Activated naive CD8-positive, alpha-beta T cell treated with anti-CD3 and anti-CD28 coated beads, Interleukin-2, amount 10 ng/mL, durations not matched to agents 7 days and 5 days (primary cell): Measurements from ENCODE around the gene CDK11A. TPM values are rescaled to one million over a fixed set of nuclear protein-coding genes. Genes with fewer than 3 reads are reported as not detected.
A peak's percentile ranks its signal among the peaks of the same experiment; 100 is the strongest.
"Not testable (repeated sequence)": the region's sequence is repeated elsewhere in the genome, so short reads cannot be mapped to it uniquely, and the experiment has no call there.

ENCODE experiments used
- ATAC-seq: fragments of 150-1000 bp; cut with Tn5 transposase; one replicate; pipeline ENCODE4 v1.10.0; 2021; ENCODE audit warnings: low read depth, moderate library complexity
- POLR2A ChIA-PET: fragments of 350-600 bp; sonication (Branson Sonifier 250); formaldehyde crosslinking; loops from one replicate; lab custom pipeline; 2021; ENCODE audit warnings: antibody characterized with exemption; lab: Charles Lee
- DNase-seq: peaks from one replicate; pipeline ENCODE4 v3.0.0; 2021
- H3K27ac Mint-ChIP-seq: one replicate; pipeline ENCODE4 v1.8.0; 2022; ENCODE audit warnings: mild to moderate bottlenecking, mixed read lengths
- H3K27me3 Mint-ChIP-seq: one replicate; pipeline ENCODE4 v1.8.0; 2022; ENCODE audit warnings: mild to moderate bottlenecking, moderate library complexity, mixed read lengths
- H3K36me3 Mint-ChIP-seq: one replicate; pipeline ENCODE4 v1.8.0; 2021; ENCODE audit warnings: mild to moderate bottlenecking, mixed read lengths
- H3K4me1 Mint-ChIP-seq: one replicate; pipeline ENCODE4 v1.8.0; 2021; ENCODE audit warnings: mixed read lengths
- H3K4me3 Mint-ChIP-seq: one replicate; pipeline ENCODE4 v1.8.0; 2022; ENCODE audit warnings: mild to moderate bottlenecking, moderate library complexity, mixed read lengths
- H3K9me3 Mint-ChIP-seq: one replicate; pipeline ENCODE4 v1.8.0; 2021; ENCODE audit warnings: mixed read lengths
- total RNA-seq, 2 experiments: library from RNA; stranded (reverse); gene quantifications; one replicate each; pipeline ENCODE4 v1.2.3, GENCODE V29; 2021

CDK11A gene
- total RNA-seq, 2 experiments from 2014 or later = 104 to 106 TPM

GRCh38 chr1:1696431-1697357 is 27.5 kb downstream of the CDK11A start:
- H3K4me1 Mint-ChIP-seq, H3K4me3 Mint-ChIP-seq, H3K27me3 Mint-ChIP-seq, H3K36me3 Mint-ChIP-seq, POLR2A ChIA-PET, DNase-seq, ATAC-seq, H3K9me3 Mint-ChIP-seq, H3K27ac Mint-ChIP-seq: not testable (repeated sequence)

DNA sequence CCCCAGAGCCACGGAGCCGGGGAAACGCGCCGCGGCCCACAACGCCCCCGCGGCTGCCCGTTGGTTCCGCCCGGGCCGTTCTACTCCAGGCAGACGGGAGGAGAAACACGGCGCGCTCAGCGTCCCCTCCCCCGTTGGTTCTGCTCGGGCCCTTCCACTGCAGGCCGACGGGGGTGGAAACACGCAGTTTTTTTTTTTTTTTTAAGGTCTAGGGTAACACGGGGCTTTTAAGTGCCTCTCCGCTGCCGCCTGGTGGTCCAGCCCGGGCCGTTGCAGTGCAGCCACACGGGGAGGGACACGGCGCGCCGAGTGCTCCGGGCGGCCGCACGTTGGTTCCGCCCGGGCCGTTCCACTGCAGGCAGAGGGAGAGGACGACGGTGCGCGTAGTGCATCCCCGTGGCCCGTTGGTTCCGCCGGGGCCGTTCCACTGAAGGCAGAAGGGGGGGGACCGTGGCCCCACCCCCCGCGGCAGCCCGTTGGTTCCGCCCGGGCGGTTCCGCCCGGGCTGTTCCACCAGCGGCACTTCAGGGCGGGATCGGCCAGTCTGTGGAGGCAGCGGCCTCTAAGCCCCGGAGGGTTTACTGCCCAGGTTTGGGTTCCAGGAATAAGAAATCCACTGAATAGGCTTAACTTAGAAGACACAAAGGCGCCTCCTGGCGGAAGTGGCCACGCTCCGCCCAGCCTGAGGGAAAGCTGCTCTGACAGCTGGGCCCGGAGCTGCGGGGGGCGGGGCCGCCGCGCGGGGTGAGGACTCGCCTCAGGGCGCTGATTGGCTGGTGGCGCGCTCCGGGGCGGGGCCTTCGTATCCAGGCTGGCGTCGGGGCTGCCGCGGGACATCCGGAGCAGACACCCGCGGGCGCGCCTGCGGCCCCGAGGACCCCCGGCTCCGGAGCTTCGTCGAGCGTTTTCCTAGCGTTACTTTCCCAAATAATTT is 31.2 kb downstream of the CDK11A start, which contains the start of gene SLC35E2B:
TSS of gene SLC35E2B (minus strand) at position 82 of the 934 bp plus-strand sequence. CDS start 16,096 bp downstream, outside the sequence.
- ATAC-seq = peak; percentile 80
- H3K36me3 Mint-ChIP-seq, POLR2A ChIA-PET, H3K9me3 Mint-ChIP-seq, H3K27me3 Mint-ChIP-seq, H3K4me1 Mint-ChIP-seq: not testable (repeated sequence)
- peak within 1 kb of the TSS; percentile 71 for H3K4me3 Mint-ChIP-seq
- peak; percentile 94 for DNase-seq
- H3K27ac Mint-ChIP-seq = peak within 1 kb of the TSS; percentile 89

- DNase-seq (peak; percentile 88), ATAC-seq (peak; percentile 71)
- POLR2A ChIA-PET, H3K9me3 Mint-ChIP-seq, H3K4me1 Mint-ChIP-seq, H3K27me3 Mint-ChIP-seq, H3K36me3 Mint-ChIP-seq: not testable (repeated sequence)
- Mint-ChIP-seq H3K4me3 (peak overlapping the region; percentile 71), H3K27ac (peak overlapping the region; percentile 89)
Measured at GRCh38 chr1:1692324-1692713, 31.8 kb downstream of the CDK11A start.

GRCh38 chr1:1691443-1691842 is 32.7 kb downstream of the CDK11A start:
- POLR2A ChIA-PET, H3K27ac Mint-ChIP-seq, H3K36me3 Mint-ChIP-seq, DNase-seq, H3K4me1 Mint-ChIP-seq, H3K4me3 Mint-ChIP-seq, H3K9me3 Mint-ChIP-seq, ATAC-seq, H3K27me3 Mint-ChIP-seq: not testable (repeated sequence)

DNA sequence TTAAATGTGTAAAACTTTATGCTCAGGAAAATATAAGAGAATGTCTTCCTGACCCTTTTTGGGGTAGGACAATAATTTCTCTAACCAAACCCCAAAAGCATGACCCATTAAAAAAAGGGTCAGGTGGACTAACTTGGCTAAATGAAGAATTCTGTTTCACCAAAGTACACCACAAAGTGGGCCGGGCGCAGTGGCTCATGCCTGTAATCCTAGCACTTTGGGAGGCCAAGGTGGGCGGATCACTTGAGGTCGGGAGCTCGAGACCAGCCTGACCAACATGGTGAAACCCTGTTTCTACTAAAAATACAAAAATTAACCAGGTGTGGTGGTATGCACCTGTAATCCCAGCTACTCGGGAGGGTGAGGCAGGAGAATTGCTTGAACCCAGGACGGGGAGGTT is 34.6 kb downstream of the CDK11A start:
- H3K27me3 Mint-ChIP-seq, ATAC-seq, H3K36me3 Mint-ChIP-seq, DNase-seq, H3K9me3 Mint-ChIP-seq, H3K4me1 Mint-ChIP-seq, H3K27ac Mint-ChIP-seq, POLR2A ChIA-PET, H3K4me3 Mint-ChIP-seq: not testable (repeated sequence)

DNA sequence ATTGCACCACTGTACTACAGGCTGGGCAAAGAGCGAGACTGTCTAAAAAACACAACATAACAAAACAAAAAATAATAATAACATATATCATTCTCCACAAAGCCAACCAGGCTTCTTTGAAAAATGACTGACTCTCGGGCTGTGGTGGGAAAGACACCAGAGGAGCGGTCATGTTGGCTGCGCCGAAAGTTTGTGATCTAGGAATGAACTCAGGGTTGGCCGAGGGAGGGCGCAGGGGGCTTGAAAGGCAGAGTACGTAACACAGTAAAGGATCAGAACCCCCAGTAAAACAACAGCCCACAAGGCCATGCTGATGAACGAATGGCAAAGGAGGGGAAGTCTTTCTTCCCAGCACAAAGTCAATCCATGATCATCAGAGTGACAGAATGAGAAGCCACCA is 36.3 kb downstream of the CDK11A start:
- Mint-ChIP-seq H3K4me1 (peaks cover 6% of the 10 kb centered on the region), H3K27ac (no peak overlapping the region), H3K27me3 (no peaks in the 10 kb centered on the region), H3K36me3 (peaks cover 10% of the 10 kb centered on the region), H3K4me3 (no peak overlapping the region), H3K9me3 (no peaks in the 10 kb centered on the region)
- POLR2A ChIA-PET = no interaction called here
- no peak for DNase-seq
- no peak for ATAC-seq

DNA sequence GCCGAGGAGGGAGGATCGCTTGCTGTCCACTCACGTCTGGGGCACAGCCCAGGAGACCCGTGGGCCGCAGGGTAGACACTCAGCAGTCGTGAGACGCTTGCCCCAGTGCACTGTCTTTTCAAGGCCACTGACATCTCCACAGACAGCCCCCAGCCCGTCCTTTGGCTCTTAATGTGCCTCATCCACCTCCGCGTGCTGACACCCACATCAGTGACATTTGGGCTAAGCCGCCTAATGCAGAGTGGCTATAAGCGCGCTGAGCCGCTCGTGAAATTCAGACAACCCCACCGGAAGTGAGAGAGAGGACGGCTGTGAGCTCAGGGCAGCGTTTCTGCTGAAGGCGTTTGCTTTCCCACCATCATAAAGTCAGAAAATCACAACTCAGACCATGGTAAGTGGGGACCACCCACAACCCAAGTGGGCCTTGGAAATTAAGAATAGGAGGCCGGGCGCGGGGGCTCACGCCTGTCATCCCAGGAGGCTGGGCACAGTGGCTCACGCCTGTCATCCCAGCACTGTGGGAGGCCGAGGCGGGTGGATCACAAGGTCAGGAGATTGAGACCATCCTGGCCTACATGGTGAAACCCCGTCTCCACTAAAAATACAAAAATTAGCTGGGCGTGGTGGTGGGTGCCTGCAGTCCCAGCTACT is 40.0 kb downstream of the CDK11A start:
- Mint-ChIP-seq H3K27me3 (no peaks in the 10 kb centered on the region), H3K4me1 (peaks cover 9% of the 10 kb centered on the region), H3K9me3 (no peaks in the 10 kb centered on the region), H3K27ac (no peak overlapping the region), H3K4me3 (no peak overlapping the region), H3K36me3 (peaks cover 7% of the 10 kb centered on the region)
- ATAC-seq (no peak), DNase-seq (no peak)
- POLR2A ChIA-PET = no interaction called here

DNA sequence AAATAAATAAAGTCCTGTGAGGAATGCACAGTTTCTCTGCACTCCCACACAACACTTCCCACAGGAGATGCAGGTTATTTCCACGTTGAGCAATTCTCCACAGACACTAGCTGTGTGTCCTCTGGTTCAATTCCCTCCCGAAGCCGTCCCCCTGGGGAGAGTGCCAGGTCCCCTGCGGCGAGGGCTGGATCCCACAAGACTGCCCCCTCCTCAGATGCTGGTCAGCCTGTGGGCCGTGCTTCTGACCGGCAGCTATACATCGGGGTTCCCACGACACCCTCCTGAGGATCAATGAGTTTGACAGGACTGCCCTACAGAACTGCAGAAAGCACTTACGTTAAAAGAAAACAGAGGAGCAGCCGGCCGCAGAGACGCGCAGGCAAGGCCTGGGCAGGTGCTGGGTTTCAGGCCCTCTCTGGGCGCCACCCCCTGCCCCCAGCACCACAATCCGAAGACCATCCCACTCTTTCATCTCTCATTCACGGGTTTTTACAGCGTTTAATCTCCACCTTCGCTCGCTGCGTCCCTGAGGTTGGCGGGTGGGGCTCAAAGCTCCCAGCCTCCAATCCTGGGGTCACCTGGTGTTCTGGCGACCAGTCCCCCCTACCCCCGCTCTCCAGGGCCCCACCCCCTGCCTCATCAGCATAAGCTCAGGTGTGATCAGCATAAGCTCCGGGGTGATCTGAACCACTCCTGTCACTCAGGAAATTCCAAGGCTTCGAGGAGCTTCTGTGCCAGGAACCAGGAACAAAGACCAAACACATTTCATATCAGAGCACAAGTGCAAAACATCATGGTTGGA is 40.9 kb downstream of the CDK11A start:
- ATAC-seq (no peak), DNase-seq (no peak)
- Mint-ChIP-seq H3K27ac (no peak overlapping the region), H3K4me1 (peaks cover 13% of the 10 kb centered on the region), H3K4me3 (no peak overlapping the region), H3K27me3 (no peaks in the 10 kb centered on the region), H3K36me3 (peaks cover 7% of the 10 kb centered on the region), H3K9me3 (no peaks in the 10 kb centered on the region)
- POLR2A ChIA-PET = no interaction called here

GRCh38 chr1:1680912-1681273 is 43.3 kb downstream of the CDK11A start:
- no peak overlapping the region for H3K4me3 Mint-ChIP-seq
- DNase-seq = no peak
- ATAC-seq = no peak
- H3K27me3 Mint-ChIP-seq = no peaks in the 10 kb centered on the region
- POLR2A ChIA-PET = no interaction called here
- H3K27ac Mint-ChIP-seq = peak overlapping the region; percentile 45
- H3K9me3 Mint-ChIP-seq = no peaks in the 10 kb centered on the region
- peaks cover 18% of the 10 kb centered on the region for H3K4me1 Mint-ChIP-seq
- H3K36me3 Mint-ChIP-seq = peaks cover 2% of the 10 kb centered on the region

GRCh38 chr1:1680031-1680911 is 43.9 kb downstream of the CDK11A start:
- Mint-ChIP-seq H3K4me3 (no peak overlapping the region), H3K36me3 (no peaks in the 10 kb centered on the region), H3K27ac (peak overlapping the region; percentile 45), H3K27me3 (no peaks in the 10 kb centered on the region), H3K4me1 (peaks cover 16% of the 10 kb centered on the region), H3K9me3 (no peaks in the 10 kb centered on the region)
- ATAC-seq = no peak
- no peak for DNase-seq
- POLR2A ChIA-PET = no interaction called here

DNA sequence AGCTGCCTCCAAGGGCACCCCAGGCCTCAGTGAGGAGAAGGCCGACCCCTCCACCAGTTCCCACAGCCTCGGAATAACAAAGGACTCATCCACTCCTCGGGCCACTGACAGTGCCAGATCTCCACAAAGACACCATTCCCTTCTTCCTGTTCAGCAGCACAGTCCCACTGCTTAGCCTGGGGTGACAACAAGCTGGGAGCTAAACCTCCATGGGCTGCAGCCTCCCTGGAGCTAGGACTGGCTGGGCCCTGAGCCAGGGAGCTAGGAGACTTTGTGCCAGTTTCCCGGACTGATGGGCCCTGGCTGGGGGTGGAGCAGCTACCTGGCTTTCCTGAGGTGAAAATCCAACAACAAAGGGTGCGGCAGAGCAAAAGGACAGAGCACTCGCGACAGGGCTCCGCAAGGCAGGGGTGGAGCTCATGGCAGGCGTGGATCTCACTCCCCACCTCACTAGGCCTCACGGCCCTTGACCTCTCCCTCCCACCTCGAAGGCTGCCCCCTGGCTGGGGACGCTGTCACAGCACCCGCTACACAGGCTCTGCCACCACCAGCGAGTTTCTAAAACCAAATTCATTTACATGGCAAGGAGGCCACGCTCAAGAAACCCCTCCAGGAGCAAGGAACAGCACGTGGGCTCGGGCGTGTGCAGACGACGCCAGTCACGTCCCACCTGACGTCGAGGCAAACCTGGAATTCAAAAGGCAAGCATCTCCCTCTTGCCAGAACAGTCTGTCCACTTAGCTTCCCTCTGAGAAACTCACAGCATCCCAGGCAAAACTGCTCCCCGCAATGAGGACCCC is 45.4 kb downstream of the CDK11A start:
- DNase-seq (peak; percentile 74), ATAC-seq (peak; percentile 59)
- no peaks in the 10 kb centered on the region for H3K27me3 Mint-ChIP-seq
- no peaks in the 10 kb centered on the region for H3K9me3 Mint-ChIP-seq
- peak overlapping the region; percentile 90 for H3K27ac Mint-ChIP-seq
- H3K36me3 Mint-ChIP-seq = no peaks in the 10 kb centered on the region
- peaks cover 16% of the 10 kb centered on the region for H3K4me1 Mint-ChIP-seq
- POLR2A ChIA-PET = interaction anchor here (1.8 to 2.5 kb wide), 2 partner anchors 13 to 49 kb away, joined by 8 to 17 read pairs; no protein-coding TSS in a partner anchor
- H3K4me3 Mint-ChIP-seq = peak overlapping the region; percentile 81
